Psoas muscle (tissue), 8 donors: ENCODE data around the gene STKLD1. TPM values are rescaled to one million over a fixed set of nuclear protein-coding genes. Genes with fewer than 3 reads are reported as not detected.
"Not testable (repeated sequence)": the region's sequence is repeated elsewhere in the genome, so short reads cannot be mapped to it uniquely, and the experiment has no call there.

Experiments
- ATAC-seq, 4 donors: fragments of 200-7000 bp; cut with Tn5 transposase; one replicate each; pipeline ENCODE4 v1.9.1; 2020; ENCODE audit warnings: moderate library complexity in 3 of 4, mild to moderate bottlenecking in 2 of 4
- DNase-seq, 2 donors: peaks; one replicate each; pipeline ENCODE4 v3.0.0-alpha.2; 2020
- H3K27ac ChIP-seq: fragments of 200-600 bp; one replicate; pipeline ENCODE4 v1.8.0; 2022
- H3K27me3 ChIP-seq, 3 donors: fragments of 200-600 bp in 1 of 3; one replicate each; pipeline versions ENCODE4 v1.6.1 to v1.8.0; 2013 to 2022; ENCODE audit warnings: low read length in 2 of 3, mild to moderate bottlenecking in 2 of 3, moderate library complexity in 1 of 3; ENCODE audit not compliant: insufficient read depth in 3 of 3
- H3K36me3 ChIP-seq, 2 donors: fragments of 200-600 bp in 1 of 2; one replicate each; pipeline versions ENCODE4 v1.6.1 to v1.8.0; 2013 to 2022; ENCODE audit warnings: low read depth in 1 of 2, mild to moderate bottlenecking in 1 of 2, moderate library complexity in 1 of 2; ENCODE audit not compliant: insufficient read depth in 1 of 2
- H3K4me1 ChIP-seq: fragments of 200-600 bp; one replicate; pipeline ENCODE4 v1.8.0; 2022
- H3K4me3 ChIP-seq: fragments of 200-600 bp; one replicate; pipeline ENCODE4 v1.8.0; 2022; ENCODE audit warnings: mild to moderate bottlenecking
- H3K9me3 ChIP-seq: fragments of 200-600 bp; one replicate; pipeline ENCODE4 v1.8.0; 2022
- WGBS, 3 donors: extraction: QIAGEN DNeasy Blood & Tissue Kit; methylation state at CpG; one replicate each; pipeline versions ENCODE4 v1.1.6 to v1.1.7; 2013; 5-methylcytosine and 5-hydroxymethylcytosine counted together
- intact Hi-C, 2 donors: fragments of 100-400 bp; cut with DNase I; formaldehyde crosslinking; loops; one replicate each; pipeline versions ENCODE4 v1.11.0 to v1.14.2; 2022
- polyA plus RNA-seq, 3 donors: library from polyadenylated mRNA; stranded (reverse); fragments of 200-250 nt; gene quantifications; one replicate each; pipeline ENCODE4 v1.2.3, GENCODE V29; 2013
- total RNA-seq, 4 donors: library from RNA; stranded (reverse); fragmentation: NEBNext Ultra II Directional in 2 of 4; extraction: Animal tissue kit (Norgen Biotek cat#: 25700) in 2 of 4; gene quantifications; one replicate each; pipeline versions ENCODE4 v1.2.1 to v1.2.4, GENCODE V29; 2021 to 2023
- TF ChIP-seq, protein P1 (sequence below): fragments of 200-600 bp; IDR thresholded peaks from one replicate; pipeline ENCODE4 v1.8.0; 2022; ENCODE audit warnings: antibody characterized with exemption
- donor health status: healthy with polysubstance abuse.
- donor health status: DM: no; HTN: no; CAD: no; lungs with moderate emphysema.
- donor health status: Bipolar disorder and iron deficiency.
- donor health status: healthy.
- donor health status: DM: yes; HTN: yes; CAD: no.
- donor health status: DM: no; HTN: no; CAD: no.
- donor health status: DM: no; HTN: no; CAD: no.
- donor health status: DM: yes; HTN: yes; CAD: no.

Gene STKLD1
- total and polyA plus RNA-seq, 7 donors = 0.07 to 0.69 (median 0.46) TPM

DNA sequence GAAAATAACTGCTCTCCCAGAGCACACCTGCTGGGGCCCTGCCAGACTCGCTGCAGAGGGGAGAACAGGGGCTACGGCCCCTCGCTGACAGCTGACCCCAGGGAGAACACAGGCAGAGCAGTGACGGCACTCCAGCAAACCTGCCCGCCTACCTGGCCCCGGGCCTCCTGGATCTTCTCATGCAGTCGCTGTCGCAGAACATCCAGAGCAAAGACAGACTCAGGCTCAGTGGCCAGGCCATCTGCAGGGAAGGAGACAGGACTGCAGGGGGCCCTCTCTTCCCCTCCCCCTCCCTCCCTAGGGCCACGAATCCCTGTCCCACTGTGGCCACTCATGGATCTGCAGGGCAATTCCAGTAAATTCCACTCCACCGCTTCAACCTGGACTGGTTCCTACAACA is 42.6 kb upstream of the STKLD1 start:
- TF ChIP-seq, protein P1, sequence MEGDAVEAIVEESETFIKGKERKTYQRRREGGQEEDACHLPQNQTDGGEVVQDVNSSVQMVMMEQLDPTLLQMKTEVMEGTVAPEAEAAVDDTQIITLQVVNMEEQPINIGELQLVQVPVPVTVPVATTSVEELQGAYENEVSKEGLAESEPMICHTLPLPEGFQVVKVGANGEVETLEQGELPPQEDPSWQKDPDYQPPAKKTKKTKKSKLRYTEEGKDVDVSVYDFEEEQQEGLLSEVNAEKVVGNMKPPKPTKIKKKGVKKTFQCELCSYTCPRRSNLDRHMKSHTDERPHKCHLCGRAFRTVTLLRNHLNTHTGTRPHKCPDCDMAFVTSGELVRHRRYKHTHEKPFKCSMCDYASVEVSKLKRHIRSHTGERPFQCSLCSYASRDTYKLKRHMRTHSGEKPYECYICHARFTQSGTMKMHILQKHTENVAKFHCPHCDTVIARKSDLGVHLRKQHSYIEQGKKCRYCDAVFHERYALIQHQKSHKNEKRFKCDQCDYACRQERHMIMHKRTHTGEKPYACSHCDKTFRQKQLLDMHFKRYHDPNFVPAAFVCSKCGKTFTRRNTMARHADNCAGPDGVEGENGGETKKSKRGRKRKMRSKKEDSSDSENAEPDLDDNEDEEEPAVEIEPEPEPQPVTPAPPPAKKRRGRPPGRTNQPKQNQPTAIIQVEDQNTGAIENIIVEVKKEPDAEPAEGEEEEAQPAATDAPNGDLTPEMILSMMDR = no peak

DNA sequence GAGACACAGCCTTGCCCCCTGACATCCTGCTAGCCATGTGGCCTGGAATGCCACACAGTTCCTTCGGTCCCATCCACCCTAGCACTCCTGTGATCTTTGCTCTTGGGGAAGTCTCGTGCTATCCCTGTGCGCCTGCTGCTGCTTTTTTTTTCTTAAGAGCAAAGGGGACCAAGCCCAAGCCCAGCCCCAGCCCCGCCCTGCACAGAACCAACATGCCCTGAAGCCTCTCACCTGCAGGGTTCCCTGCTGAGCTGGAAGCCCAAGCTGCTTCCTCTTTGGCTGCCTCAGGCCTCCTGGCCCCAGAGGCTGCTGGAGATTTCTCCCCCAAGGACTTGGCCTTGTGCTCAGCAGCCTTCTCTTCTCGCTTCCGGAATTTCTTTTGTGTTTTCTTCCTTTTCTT is 42.0 kb upstream of the STKLD1 start:
- peaks cover 8 to 64% of the 10 kb centered on the region in 2 donors for H3K36me3 ChIP-seq
- TF ChIP-seq, protein P1 = no peak
- peaks cover 16% of the 10 kb centered on the region for H3K4me1 ChIP-seq
- 88 to 94% (median 91%) methylated on average over 6 of the region's 6 CpGs for WGBS, 3 donors
- no peak for ATAC-seq
- no peaks in the 10 kb centered on the region for H3K9me3 ChIP-seq
- DNase-seq = peak in 1 of 2 donors; percentile 43
- intact Hi-C loops = loop anchor here (5.0 to 10.0 kb wide), 3 partner anchors 143 to 289 kb away; partner anchors contain the start of gene SLC2A6 (in 1 of the 2)
- no peak overlapping the region for H3K4me3 ChIP-seq
- H3K27ac ChIP-seq = no peak overlapping the region
- H3K27me3 ChIP-seq = no peaks in the 10 kb centered on the region

More for the DNA sequence above, 42.6 kb upstream of the STKLD1 start:
- peaks cover 8 to 58% of the 10 kb centered on the region in 2 donors for H3K36me3 ChIP-seq
- peak in 1 of 2 donors; percentile 34 for DNase-seq
- WGBS, 3 donors = 87 to 97% (median 89%) methylated on average over 9 to 10 of the region's 10 CpGs
- no peak overlapping the region for H3K27ac ChIP-seq
- intact Hi-C loops = loop anchor here (5.0 to 10.0 kb wide), 3 partner anchors 144 to 289 kb away; partner anchors contain the start of gene SLC2A6 (in 1 of the 2)
- H3K9me3 ChIP-seq = no peaks in the 10 kb centered on the region
- H3K4me3 ChIP-seq = no peak overlapping the region
- ATAC-seq = no peak
- peaks cover 11% of the 10 kb centered on the region for H3K4me1 ChIP-seq
- H3K27me3 ChIP-seq = no peaks in the 10 kb centered on the region

DNA sequence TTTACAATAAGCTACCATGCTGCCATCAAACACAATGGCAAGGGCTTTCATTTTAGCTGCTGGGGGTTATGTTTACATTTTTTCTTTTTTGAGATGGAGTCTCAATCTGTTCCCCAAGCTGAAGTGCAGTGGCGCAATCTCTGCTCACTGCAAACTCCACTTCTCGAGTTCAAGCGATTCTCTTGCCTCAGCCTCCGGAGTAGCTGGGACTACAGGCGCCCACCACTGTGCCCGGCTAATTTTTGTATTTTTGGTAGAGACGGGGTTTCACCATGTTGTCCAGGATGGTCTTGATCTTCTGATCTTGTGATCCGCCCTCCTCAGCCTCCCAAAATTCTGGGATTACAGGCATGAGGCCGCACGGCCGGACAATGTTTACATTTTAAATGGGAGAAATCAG is 41.3 kb upstream of the STKLD1 start:
- WGBS, 3 donors = 81 to 85% (median 83%) methylated on average over 11 of the region's 11 CpGs
- peak in 1 of 2 donors; percentile 25 for DNase-seq
- not testable (repeated sequence) for H3K9me3 ChIP-seq, H3K27ac ChIP-seq, H3K27me3 ChIP-seq, ATAC-seq
- Histone ChIP-seq H3K4me3 (peak overlapping the region; percentile 87), H3K4me1 (peaks cover 23% of the 10 kb centered on the region), H3K36me3 (peaks cover 11 to 66% of the 10 kb centered on the region in 2 donors)
- intact Hi-C loops = loop anchor here (5.0 to 10.0 kb wide), 4 partner anchors 42 to 290 kb away; partner anchors contain the start of genes SLC2A6 (in 1 of the 2), STKLD1 (in 1 of the 2) and SURF4 (in 1 of the 2)

DNA sequence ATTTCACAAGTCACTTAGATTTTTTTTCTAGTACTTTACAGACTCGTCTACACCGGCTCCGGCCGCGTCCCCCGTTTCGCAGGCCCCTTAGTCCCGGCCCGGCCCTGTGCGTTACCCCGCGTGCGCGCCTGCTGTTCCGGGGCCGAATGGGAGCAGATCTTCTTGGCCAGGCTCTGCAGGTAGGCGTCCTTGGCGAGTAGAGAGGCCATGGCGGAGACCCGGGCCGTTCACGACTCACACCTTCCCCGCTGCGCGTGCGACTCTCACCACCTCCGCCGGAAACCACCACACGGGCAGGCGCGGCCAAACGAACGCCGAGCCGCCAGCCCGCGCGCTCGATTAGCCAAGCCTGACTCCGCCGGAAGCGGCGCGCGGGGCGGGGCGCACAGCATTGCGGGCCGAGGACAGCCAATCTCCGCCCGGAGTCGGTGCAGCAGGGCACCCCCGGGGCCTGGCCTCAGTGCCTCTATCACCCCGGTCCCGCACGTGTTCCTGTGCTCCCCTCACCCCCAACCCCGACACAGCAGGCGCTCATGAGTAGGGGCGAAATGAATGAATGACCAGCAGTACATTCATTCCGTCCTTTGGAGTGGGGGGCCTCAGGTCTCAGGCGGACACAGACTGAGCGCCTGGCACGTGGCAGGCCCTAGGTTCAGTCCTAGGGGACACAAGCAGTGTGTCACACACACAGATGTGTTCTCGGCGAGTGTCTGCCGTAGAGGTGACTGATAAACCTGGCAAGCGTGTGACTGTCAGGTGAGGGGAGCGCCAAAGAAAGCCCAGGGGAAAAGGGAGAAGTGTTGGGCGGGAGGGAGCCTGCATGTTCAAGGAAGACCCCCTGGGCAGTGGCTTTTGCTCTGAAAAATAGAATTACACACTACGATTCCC is 40.0 kb upstream of the STKLD1 start, which contains the start of gene SURF6:
SURF6 (minus strand) TSS at position 265 of the 888 bp plus-strand sequence; CDS start at position 209, 56 bp downstream.
- intact Hi-C loops = loop anchor here (5.0 to 10.0 kb wide), 2 partner anchors 41 to 291 kb away; partner anchors contain the start of genes STKLD1 (in 1 of the 2) and SURF4 (in 1 of the 2)
- peaks cover 15 to 66% of the 10 kb centered on the region in 2 donors for H3K36me3 ChIP-seq
- 2 to 3% (median 3%) methylated on average over 66 to 70 of the region's 70 CpGs for WGBS, 3 donors
- DNase-seq (peak; percentile 95 to 96), ATAC-seq (peak; percentile 96 to 97 (median 97))
- no peaks in the 10 kb centered on the region for H3K27me3 ChIP-seq
- H3K27ac ChIP-seq = peak within 1 kb of the TSS; percentile 88
- peaks cover 24% of the 10 kb centered on the region for H3K4me1 ChIP-seq
- peak within 1 kb of the TSS; percentile 87 for H3K4me3 ChIP-seq
- TF ChIP-seq, protein P1 = no peak
- H3K9me3 ChIP-seq = no peaks in the 10 kb centered on the region

DNA sequence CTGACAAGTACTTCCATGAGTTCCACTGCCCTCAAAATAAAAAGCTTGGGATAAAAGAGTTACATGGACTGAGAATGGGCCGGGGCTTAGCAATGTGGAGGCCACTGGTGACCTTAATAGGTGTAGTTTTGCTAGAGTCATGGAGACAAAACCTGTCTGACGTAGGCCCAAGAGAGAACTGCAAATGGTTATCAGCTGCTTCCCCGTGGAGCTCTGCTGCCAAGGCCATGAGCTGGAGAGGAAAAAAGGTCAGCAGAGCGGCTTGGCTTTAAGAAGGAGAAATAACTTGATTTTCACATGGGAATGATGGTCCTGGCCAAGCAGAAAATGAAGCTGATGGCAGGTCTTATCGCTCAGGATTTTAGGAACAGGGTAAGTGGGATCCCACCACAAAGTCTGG is 36.5 kb upstream of the STKLD1 start:
- H3K36me3 ChIP-seq = peaks cover 13 to 66% of the 10 kb centered on the region in 2 donors
- 63 to 87% (median 80%) methylated on average over 5 of the region's 5 CpGs for WGBS, 3 donors
- H3K27ac ChIP-seq = peak overlapping the region; percentile 58
- intact Hi-C loops = loop anchor here (5.0 to 10.0 kb wide), 2 partner anchors 38 to 295 kb away; partner anchors contain the start of genes STKLD1 (in 1 of the 2) and SURF4 (in 1 of the 2)
- ATAC-seq (no peak), DNase-seq (no peak)
- H3K27me3 ChIP-seq = no peaks in the 10 kb centered on the region
- TF ChIP-seq, protein P1 = no peak
- H3K9me3 ChIP-seq = no peaks in the 10 kb centered on the region
- H3K4me3 ChIP-seq = no peak overlapping the region
- peaks cover 21% of the 10 kb centered on the region for H3K4me1 ChIP-seq
